ENCODE results near the gene IL17D.
"Not testable (repeated sequence)": the region's sequence is repeated elsewhere in the genome, so short reads cannot be mapped to it uniquely, and the experiment has no call there.

IL17D gene

DNA sequence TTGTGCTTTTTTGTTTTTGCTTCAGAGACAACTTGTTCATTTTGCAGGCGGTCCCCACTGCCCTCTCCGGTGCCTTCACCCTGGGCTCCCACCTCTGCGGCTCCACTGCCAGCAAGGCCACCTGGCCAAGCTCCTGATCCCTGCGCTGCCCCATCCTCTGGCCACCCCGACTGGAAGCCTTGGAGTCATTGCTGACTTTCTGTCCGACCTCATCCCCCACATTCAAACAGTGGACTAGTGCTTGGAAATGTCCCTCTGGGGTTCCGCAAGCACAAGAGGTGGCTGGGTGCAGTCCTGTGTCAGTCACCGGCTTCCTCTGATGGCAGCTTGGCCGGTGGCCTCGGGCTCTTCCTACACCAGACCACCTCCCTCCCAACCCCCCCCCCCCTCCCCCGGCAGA, 17.0 kb downstream of the IL17D start:
- no peak overlapping the region for H3K4me3 ChIP-seq (ENCODE audit: low read depth in 1 of 2, low read length in 2 of 2)
- peaks cover 0 to 7% of the 10 kb centered on the region in 2 donors for H3K4me1 ChIP-seq (ENCODE audit: control insufficient read depth in 1 of 2, insufficient read depth in 2 of 2, low read length in 2 of 2)
- no peaks in the 10 kb centered on the region for H3K9me3 ChIP-seq (ENCODE audit: control insufficient read depth in 1 of 2, low read length in 2 of 2)
- no peak overlapping the region for H3K27ac ChIP-seq (ENCODE audit: low read length)
- H3K27me3 ChIP-seq (ENCODE audit: low read depth, low read length), result no peaks in the 10 kb centered on the region
- H3K36me3 ChIP-seq (ENCODE audit: control insufficient read depth in 1 of 2, insufficient read depth in 2 of 2, low read length in 2 of 2), result no peaks in the 10 kb centered on the region

DNA sequence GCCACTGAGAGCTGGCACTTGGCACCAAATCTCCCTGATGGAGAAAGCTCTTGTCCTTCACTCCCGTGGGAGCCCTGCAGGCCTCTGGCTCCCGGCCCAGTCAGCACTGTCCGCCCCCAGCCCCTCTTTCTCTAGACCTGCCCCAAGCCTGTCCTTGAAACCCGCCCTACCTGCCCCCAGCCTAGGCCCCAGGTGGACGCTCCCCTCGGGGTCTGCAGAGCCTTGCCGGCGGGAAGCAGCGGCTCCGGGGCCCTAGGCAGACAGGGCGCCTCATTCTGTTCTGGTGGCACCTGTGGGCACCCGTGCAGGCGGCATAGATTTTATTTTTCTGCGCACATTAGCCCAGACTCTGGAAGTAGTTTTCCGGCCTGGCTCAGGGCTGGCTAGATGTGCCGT, 17.6 kb downstream of the IL17D start:
- peaks cover 0 to 7% of the 10 kb centered on the region in 2 donors for H3K4me1 ChIP-seq (ENCODE audit: control insufficient read depth in 1 of 2, insufficient read depth in 2 of 2, low read length in 2 of 2)
- H3K4me3 ChIP-seq (ENCODE audit: low read depth in 1 of 2, low read length in 2 of 2), result peak overlapping the region in 1 of 2 donors; percentile 68
- H3K27me3 ChIP-seq (ENCODE audit: low read depth, low read length), result no peaks in the 10 kb centered on the region
- H3K36me3 ChIP-seq (ENCODE audit: control insufficient read depth in 1 of 2, insufficient read depth in 2 of 2, low read length in 2 of 2), result no peaks in the 10 kb centered on the region
- no peak overlapping the region for H3K27ac ChIP-seq (ENCODE audit: low read length)
- H3K9me3 ChIP-seq (ENCODE audit: control insufficient read depth in 1 of 2, low read length in 2 of 2), result no peaks in the 10 kb centered on the region

DNA sequence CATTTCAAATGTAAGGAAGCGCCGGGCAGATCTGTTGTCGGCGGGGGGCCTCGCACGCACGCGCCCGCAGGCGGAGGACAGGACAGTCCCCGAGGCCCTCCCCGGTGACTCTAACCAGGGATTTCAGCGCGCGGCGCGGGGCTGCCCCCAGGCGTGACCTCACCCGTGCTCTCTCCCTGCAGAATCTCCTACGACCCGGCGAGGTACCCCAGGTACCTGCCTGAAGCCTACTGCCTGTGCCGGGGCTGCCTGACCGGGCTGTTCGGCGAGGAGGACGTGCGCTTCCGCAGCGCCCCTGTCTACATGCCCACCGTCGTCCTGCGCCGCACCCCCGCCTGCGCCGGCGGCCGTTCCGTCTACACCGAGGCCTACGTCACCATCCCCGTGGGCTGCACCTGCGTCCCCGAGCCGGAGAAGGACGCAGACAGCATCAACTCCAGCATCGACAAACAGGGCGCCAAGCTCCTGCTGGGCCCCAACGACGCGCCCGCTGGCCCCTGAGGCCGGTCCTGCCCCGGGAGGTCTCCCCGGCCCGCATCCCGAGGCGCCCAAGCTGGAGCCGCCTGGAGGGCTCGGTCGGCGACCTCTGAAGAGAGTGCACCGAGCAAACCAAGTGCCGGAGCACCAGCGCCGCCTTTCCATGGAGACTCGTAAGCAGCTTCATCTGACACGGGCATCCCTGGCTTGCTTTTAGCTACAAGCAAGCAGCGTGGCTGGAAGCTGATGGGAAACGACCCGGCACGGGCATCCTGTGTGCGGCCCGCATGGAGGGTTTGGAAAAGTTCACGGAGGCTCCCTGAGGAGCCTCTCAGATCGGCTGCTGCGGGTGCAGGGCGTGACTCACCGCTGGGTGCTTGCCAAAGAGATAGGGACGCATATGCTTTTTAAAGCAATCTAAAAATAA, 18.2 kb downstream of the IL17D start:
- Histone ChIP-seq H3K4me1 (ENCODE audit: control insufficient read depth in 1 of 2, insufficient read depth in 2 of 2, low read length in 2 of 2) (peaks cover 0 to 7% of the 10 kb centered on the region in 2 donors), H3K27ac (ENCODE audit: low read length) (no peak overlapping the region), H3K9me3 (ENCODE audit: control insufficient read depth in 1 of 2, low read length in 2 of 2) (no peaks in the 10 kb centered on the region), H3K27me3 (ENCODE audit: low read depth, low read length) (no peaks in the 10 kb centered on the region), H3K36me3 (ENCODE audit: control insufficient read depth in 1 of 2, insufficient read depth in 2 of 2, low read length in 2 of 2) (no peaks in the 10 kb centered on the region), H3K4me3 (ENCODE audit: low read depth in 1 of 2, low read length in 2 of 2) (peak overlapping the region; percentile 37 to 68)

- no peak overlapping the region for H3K27ac ChIP-seq (ENCODE audit: low read length)
- H3K27me3 ChIP-seq (ENCODE audit: low read depth, low read length), result no peaks in the 10 kb centered on the region
- no peak overlapping the region for H3K4me3 ChIP-seq (ENCODE audit: low read depth in 1 of 2, low read length in 2 of 2)
- no peaks in the 10 kb centered on the region for H3K4me1 ChIP-seq (ENCODE audit: control insufficient read depth in 1 of 2, insufficient read depth in 2 of 2, low read length in 2 of 2)
- H3K36me3 ChIP-seq (ENCODE audit: control insufficient read depth in 1 of 2, insufficient read depth in 2 of 2, low read length in 2 of 2), result peaks cover 0 to 5% of the 10 kb centered on the region in 2 donors
- H3K9me3 ChIP-seq (ENCODE audit: control insufficient read depth in 1 of 2, low read length in 2 of 2), result no peaks in the 10 kb centered on the region
These were observed 24.4 kb downstream of the IL17D start for GRCh38 chr13:20727856-20728255.

GRCh38 chr13:20728579-20729311, 25.2 kb downstream of the IL17D start:
- Histone ChIP-seq H3K36me3 (ENCODE audit: control insufficient read depth in 1 of 2, insufficient read depth in 2 of 2, low read length in 2 of 2) (peaks cover 0 to 5% of the 10 kb centered on the region in 2 donors), H3K4me3 (ENCODE audit: low read depth in 1 of 2, low read length in 2 of 2) (no peak overlapping the region), H3K27ac (ENCODE audit: low read length) (no peak overlapping the region), H3K27me3 (ENCODE audit: low read depth, low read length) (no peaks in the 10 kb centered on the region), H3K4me1 (ENCODE audit: control insufficient read depth in 1 of 2, insufficient read depth in 2 of 2, low read length in 2 of 2) (no peaks in the 10 kb centered on the region), H3K9me3 (ENCODE audit: control insufficient read depth in 1 of 2, low read length in 2 of 2) (no peaks in the 10 kb centered on the region)

DNA sequence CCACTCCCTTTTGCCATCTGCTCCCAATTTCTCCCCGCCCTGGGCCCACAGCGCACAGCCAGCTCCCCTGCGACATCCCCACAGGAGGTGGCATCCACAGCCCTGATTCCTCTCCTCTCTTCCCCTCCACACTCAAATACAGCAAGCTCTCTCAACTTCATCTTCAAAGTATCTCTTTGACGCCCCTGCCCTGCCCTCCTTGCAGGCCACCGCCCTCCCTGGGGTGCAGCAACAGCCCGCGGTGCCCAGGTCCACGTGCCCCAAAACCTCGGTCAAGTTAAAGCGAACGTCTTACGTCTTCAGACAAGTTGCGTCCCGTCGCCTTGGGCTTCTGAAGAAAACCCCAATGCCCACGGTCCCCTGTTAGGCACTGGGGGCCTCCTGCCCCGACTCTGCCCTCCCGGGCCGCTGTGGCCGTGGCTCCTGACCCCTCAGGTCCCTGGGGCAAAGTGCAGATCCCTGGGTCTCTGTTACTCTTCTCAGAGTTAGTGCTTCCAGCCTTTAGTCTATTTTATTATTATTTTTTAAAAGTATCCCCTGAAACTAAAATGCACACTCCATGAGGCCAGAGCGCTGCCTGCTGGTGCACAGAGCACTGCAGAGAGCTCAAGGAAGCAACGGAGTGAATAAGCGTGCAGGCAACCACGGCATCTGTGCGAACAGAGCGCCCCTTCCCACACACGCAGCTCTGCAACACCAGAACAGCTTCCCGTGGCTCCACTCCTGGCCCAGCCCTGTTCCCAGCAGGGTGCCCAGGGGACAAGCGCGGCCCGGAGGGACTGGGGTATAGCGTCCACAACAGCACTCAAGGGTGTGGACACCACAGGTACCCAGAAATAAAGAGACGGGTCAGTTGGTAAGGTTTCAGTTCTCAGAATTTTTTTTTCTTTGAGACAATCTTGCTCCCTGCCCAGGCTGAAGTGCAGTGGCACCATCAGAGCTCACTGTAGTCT, 26.4 kb downstream of the IL17D start:
- Histone ChIP-seq H3K27me3 (ENCODE audit: low read depth, low read length) (no peaks in the 10 kb centered on the region), H3K27ac (ENCODE audit: low read length) (no peak overlapping the region), H3K9me3 (ENCODE audit: control insufficient read depth in 1 of 2, low read length in 2 of 2) (no peaks in the 10 kb centered on the region), H3K36me3 (ENCODE audit: control insufficient read depth in 1 of 2, insufficient read depth in 2 of 2, low read length in 2 of 2) (peaks cover 0 to 5% of the 10 kb centered on the region in 2 donors), H3K4me1 (ENCODE audit: control insufficient read depth in 1 of 2, insufficient read depth in 2 of 2, low read length in 2 of 2) (no peaks in the 10 kb centered on the region), H3K4me3 (ENCODE audit: low read depth in 1 of 2, low read length in 2 of 2) (no peak overlapping the region)

DNA sequence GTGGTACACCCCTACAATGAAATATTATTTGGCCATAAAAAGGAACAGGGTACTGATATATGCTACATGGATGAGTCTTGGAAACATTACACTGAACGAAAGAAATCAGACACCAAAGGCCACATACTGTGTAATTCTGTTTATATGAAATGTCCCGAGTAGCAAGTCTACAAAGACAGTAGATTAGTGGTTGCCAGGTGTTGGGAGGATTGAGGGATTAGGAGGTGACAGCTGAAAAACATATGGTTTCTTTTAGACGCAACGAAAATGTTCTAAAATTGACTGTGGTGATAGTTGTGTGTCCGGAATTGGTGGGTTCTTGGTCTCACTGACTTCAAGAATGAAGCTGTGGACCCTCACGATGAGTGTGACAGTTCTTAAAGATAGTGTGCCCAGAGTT, 35.1 kb downstream of the IL17D start:
- Histone ChIP-seq H3K36me3 (ENCODE audit: control insufficient read depth in 1 of 2, insufficient read depth in 2 of 2, low read length in 2 of 2) (peaks cover 0 to 11% of the 10 kb centered on the region in 2 donors), H3K27me3 (ENCODE audit: low read depth, low read length) (no peaks in the 10 kb centered on the region), H3K4me3 (ENCODE audit: low read depth in 1 of 2, low read length in 2 of 2) (no peak overlapping the region), H3K27ac (ENCODE audit: low read length) (no peak overlapping the region), H3K9me3 (ENCODE audit: control insufficient read depth in 1 of 2, low read length in 2 of 2) (no peaks in the 10 kb centered on the region), H3K4me1 (ENCODE audit: control insufficient read depth in 1 of 2, insufficient read depth in 2 of 2, low read length in 2 of 2) (no peaks in the 10 kb centered on the region)

- no peak overlapping the region for H3K27ac ChIP-seq (ENCODE audit: low read length)
- H3K4me1 ChIP-seq (ENCODE audit: control insufficient read depth in 1 of 2, insufficient read depth in 2 of 2, low read length in 2 of 2), result no peaks in the 10 kb centered on the region
- H3K27me3 ChIP-seq (ENCODE audit: low read depth, low read length), result no peaks in the 10 kb centered on the region
- H3K9me3 ChIP-seq (ENCODE audit: control insufficient read depth in 1 of 2, low read length in 2 of 2), result peaks cover 0 to 3% of the 10 kb centered on the region in 2 donors
- H3K36me3 ChIP-seq (ENCODE audit: control insufficient read depth in 1 of 2, insufficient read depth in 2 of 2, low read length in 2 of 2), result peaks cover 0 to 11% of the 10 kb centered on the region in 2 donors
- H3K4me3 ChIP-seq (ENCODE audit: low read depth in 1 of 2, low read length in 2 of 2), result no peak overlapping the region
These were observed 36.5 kb downstream of the IL17D start for GRCh38 chr13:20740021-20740420.

DNA sequence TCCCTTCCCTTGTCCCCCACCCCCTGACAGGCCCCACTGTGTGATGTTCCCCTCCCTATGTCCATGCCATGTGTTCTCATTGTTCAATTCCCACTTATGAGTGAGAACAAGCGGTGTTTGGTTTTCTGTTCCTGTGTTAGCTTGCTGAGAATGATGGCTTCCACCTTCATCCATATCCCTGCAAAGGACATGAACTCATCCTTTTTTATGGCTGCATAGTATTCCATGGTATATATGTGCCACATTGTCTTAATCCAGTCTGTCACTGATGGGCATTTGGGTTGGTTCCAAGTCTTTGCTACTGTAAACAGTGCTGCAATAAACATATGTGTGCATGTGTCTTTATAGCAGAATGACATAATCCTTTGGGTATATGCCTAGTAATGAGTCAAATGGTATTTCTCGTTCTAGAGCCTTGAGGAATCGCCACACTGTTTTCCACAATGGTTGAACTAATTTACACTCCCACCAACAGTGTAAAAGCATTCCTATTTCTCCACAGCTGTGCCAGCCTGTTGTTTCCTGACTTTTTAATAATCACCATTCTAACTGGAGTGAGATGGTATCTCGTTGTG, 40.4 kb downstream of the IL17D start:
- H3K4me3 ChIP-seq (ENCODE audit: low read depth in 1 of 2, low read length in 2 of 2); H3K36me3 ChIP-seq (ENCODE audit: control insufficient read depth in 1 of 2, insufficient read depth in 2 of 2, low read length in 2 of 2); H3K9me3 ChIP-seq (ENCODE audit: control insufficient read depth in 1 of 2, low read length in 2 of 2); H3K27ac ChIP-seq (ENCODE audit: low read length); H3K4me1 ChIP-seq (ENCODE audit: control insufficient read depth in 1 of 2, insufficient read depth in 2 of 2, low read length in 2 of 2); H3K27me3 ChIP-seq (ENCODE audit: low read depth, low read length): not testable (repeated sequence)

- H3K27me3 ChIP-seq (ENCODE audit: low read depth, low read length), result no peaks in the 10 kb centered on the region
- H3K4me3 ChIP-seq (ENCODE audit: low read depth in 1 of 2, low read length in 2 of 2), result no peak overlapping the region
- H3K9me3 ChIP-seq (ENCODE audit: control insufficient read depth in 1 of 2, low read length in 2 of 2), result peaks cover 4 to 12% of the 10 kb centered on the region in 2 donors
- H3K36me3 ChIP-seq (ENCODE audit: control insufficient read depth in 1 of 2, insufficient read depth in 2 of 2, low read length in 2 of 2), result peaks cover 0 to 4% of the 10 kb centered on the region in 2 donors
- H3K4me1 ChIP-seq (ENCODE audit: control insufficient read depth in 1 of 2, insufficient read depth in 2 of 2, low read length in 2 of 2), result no peaks in the 10 kb centered on the region
- H3K27ac ChIP-seq (ENCODE audit: low read length), result no peak overlapping the region
These were observed 45.9 kb downstream of the IL17D start for GRCh38 chr13:20749377-20749776.
